Activated CD4-positive, alpha-beta T cell treated with anti-CD3 and anti-CD28 coated beads for 24 hours (primary cell): ENCODE results near the gene SMG1.
"Not testable (repeated sequence)": the region's sequence is repeated elsewhere in the genome, so short reads cannot be mapped to it uniquely, and the experiment has no call there.

Experiments
- DNase-seq, 2 donors: peaks; one replicate each; pipeline ENCODE4 v3.0.0-alpha.2; 2020; ENCODE audit warnings: low read depth in 2 of 2

Gene SMG1

GRCh38 chr16:18762713-18763112 is 163.5 kb downstream of the SMG1 start:
- DNase-seq: not testable (repeated sequence)

DNA sequence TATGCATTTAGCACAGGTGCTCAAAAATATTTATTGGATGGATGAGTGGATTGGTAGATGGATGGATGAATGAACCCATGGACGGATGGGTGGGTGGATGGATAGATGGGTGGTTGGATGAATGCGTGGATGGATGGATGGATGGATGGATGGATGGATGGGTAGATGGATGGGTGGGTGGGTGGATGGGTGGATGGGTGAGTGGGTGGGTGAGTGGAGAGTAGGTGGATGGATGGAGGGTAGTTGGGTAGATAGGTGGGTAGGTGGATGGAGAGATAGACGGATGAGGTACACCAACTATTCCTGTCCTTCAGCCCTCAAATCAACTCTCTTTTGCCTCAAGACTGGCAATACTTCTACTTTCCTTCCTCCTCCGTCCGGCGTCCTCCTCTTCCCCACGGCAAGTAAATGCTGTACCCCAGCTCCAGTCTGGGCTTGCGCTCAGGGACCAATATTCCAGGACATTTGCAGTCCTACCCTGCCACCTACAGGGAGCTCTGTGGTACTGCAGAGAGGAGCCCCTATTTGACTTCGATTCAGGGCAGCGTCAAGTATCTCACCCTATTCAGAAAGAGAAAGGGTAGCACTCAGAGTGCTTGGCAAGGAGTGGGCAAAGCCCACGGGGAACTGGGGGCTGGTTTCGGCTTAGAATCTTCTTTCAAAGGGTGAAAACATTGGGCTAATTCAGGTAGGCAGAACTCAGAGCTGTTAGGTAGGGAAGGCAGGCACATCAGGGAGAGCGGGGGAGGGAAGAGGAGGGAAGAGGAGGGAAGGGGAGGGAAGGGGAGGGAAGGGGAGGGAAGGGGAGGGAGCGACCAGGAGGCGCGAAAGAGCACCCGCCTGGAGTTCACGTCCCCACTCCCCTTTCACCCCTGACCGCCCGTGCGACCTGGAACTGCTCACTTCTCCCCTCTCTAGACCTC is 166.3 kb downstream of the SMG1 start:
- not testable (repeated sequence) for DNase-seq

GRCh38 chr16:18757960-18758660 is 168.1 kb downstream of the SMG1 start:
- DNase-seq: not testable (repeated sequence)

DNA sequence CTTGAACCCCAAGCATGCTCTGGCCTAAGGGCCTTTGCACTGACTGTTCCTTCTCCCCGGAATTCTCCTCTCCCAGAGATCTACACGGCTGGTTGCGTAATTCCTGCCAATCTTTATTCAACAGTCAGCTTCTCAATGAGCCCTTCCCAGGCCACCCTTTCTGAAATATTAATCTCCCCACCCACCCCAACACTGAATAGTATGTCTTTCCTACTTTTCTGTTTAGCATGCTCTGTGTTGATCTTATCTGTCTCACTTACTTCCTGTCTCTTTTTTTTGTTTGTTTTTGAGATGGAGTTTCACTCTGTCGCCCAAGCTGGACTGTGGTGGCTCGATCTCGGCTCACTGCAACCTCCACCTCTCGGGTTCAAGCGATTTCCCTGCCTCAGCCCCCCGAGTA is 169.6 kb downstream of the SMG1 start:
- DNase-seq: not testable (repeated sequence)
